Measurements from ENCODE around the gene KLHL18. TPM values are rescaled to one million over a fixed set of nuclear protein-coding genes. Genes with fewer than 3 reads are reported as not detected.
"Not testable (repeated sequence)": the region's sequence is repeated elsewhere in the genome, so short reads cannot be mapped to it uniquely, and the experiment has no call there.

Gene KLHL18
- total and polyA plus RNA-seq, 2 experiments from 2014 or later, result 19.4 to 37.0 TPM

DNA sequence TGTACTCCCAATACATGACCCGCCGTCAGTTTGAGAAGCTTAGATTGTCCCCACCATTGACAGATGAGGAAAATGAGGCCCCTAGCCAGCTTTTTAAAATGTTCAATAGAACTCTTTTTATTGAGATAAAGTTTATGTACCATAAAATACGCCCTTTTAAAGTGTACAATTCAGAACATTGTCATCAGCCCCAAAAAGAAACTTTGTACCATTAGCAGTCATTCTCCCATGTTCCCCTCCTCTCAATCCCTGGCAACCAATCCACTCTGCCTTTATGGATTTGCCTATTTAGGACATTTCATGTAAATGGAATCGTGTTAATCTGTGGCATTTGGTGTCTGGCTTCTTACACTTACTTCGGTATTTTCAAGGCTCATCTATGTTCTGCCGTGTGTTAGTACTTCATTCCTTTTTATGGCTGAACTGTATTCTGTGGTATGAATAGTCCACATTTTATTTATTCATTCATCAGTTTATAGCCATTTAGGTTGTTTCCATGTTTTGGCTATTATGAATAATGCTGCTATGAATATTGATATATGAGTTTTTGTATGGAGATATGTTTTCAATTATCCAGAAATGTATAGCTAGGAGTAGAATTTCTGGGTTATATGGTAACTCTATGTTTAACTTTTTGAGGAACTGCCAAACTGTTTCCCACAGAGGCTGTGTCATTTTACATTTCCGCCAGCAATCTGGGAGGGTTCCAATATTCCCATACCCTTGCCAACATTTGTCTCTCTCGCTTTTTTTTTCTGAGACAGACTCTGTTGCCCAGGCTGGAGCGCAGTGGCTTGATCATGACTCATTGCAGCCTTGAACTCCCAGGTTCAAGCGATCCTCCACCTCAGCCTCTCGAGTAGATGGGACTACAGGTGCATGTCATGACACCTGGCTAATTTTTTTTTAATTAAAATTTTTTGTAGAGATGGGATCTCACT is 82.7 kb downstream of the KLHL18 start:
- Histone ChIP-seq H3K9me2 (ENCODE audit: insufficient read depth) (no peaks in the 10 kb centered on the region), H2AFZ (peak overlapping the region; percentile 32; the same call in 1 of the 2 replicates), H3K4me3 (0 out of 2 replicates have a peak overlapping the region, but pooled peaks have one; percentile 5), H3K27me3 (replicated peaks; ENCODE audit: insufficient read depth) (no peaks in the 10 kb centered on the region), H4K20me1 (ENCODE audit: insufficient read depth) (no peaks in the 10 kb centered on the region), H3K36me3 (ENCODE audit: low read depth) (no peaks in the 10 kb centered on the region), H3K9me3 (ENCODE audit: low read depth) (no peaks in the 10 kb centered on the region), H3K9ac (no peak overlapping the region), H3K4me2 (ENCODE audit: unreplicated experiment) (peak overlapping the region; percentile 61), H3K79me2 (ENCODE audit: insufficient read depth) (no peaks in the 10 kb centered on the region), H3K4me1 (ENCODE audit: insufficient read depth) (peaks cover 14% of the 10 kb centered on the region), H3F3A (ENCODE audit: insufficient read depth) (peaks cover 12% of the 10 kb centered on the region), H3K27ac (peak overlapping the region; percentile 40)
- in situ Hi-C loops (cut with MboI), result loop anchor here (25.0 kb wide), 1 partner anchor 653 kb away; the partner anchor contains the start of genes PRSS50 and TMIE
- peak; percentile 81 for DNase-seq
- TF ChIP-seq EZH2 (IDR thresholded peaks at IDR 0.05; ENCODE audit: insufficient read depth, poor library complexity, severe bottlenecking), result no peak
- no peak for TF ChIP-seq EZH2phosphoT487 (IDR thresholded peaks at IDR 0.05; ENCODE audit: insufficient read depth, low read depth)
- 16 to 18% methylated on average over 11 of the region's 11 CpGs for WGBS, 2 experiments (ENCODE audit: low coverage in 1 of 2, low lambda C conversion rate in 2 of 2, missing lambda C conversion rate in 2 of 2)

DNA sequence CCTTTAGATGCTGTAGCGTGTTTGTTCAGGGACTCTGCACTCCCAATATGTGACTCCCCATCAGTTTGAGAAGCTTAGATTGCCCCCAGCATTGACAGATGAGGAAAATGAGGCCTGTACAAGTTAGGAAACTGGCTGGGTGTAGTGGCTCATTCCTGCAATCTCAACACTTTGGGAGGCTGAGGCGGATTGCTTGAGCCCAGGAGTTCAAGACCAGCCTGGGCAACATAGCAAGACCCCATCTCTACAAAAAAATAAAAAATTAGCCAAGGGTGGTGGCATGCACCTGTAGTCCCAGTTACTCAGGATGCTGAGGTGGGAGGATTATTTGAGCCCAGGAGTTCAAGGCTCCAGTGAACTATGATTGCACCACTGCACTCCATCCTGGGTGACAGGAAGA is 84.1 kb downstream of the KLHL18 start:
- Histone ChIP-seq H3K4me2 (ENCODE audit: unreplicated experiment) (no peak overlapping the region), H3F3A (ENCODE audit: insufficient read depth) (peaks cover 12% of the 10 kb centered on the region), H3K36me3 (ENCODE audit: low read depth) (no peaks in the 10 kb centered on the region), H3K27ac (no peak overlapping the region), H2AFZ (no peak overlapping the region), H3K27me3 (replicated peaks; ENCODE audit: insufficient read depth) (no peaks in the 10 kb centered on the region), H3K4me3 (no peak overlapping the region), H3K9me3 (ENCODE audit: low read depth) (no peaks in the 10 kb centered on the region), H3K9ac (no peak overlapping the region), H4K20me1 (ENCODE audit: insufficient read depth) (no peaks in the 10 kb centered on the region), H3K4me1 (ENCODE audit: insufficient read depth) (peaks cover 14% of the 10 kb centered on the region), H3K79me2 (ENCODE audit: insufficient read depth) (no peaks in the 10 kb centered on the region), H3K9me2 (ENCODE audit: insufficient read depth) (no peaks in the 10 kb centered on the region)
- WGBS, 2 experiments (ENCODE audit: low coverage in 1 of 2, low lambda C conversion rate in 2 of 2, missing lambda C conversion rate in 2 of 2), result 95 to 97% methylated on average over 2 of the region's 2 CpGs
- in situ Hi-C loops (cut with MboI), result loop anchor here (25.0 kb wide), 1 partner anchor 655 kb away; the partner anchor contains the start of genes PRSS50 and TMIE
- no peak for TF ChIP-seq EZH2 (IDR thresholded peaks at IDR 0.05; ENCODE audit: insufficient read depth, poor library complexity, severe bottlenecking)
- TF ChIP-seq EZH2phosphoT487 (IDR thresholded peaks at IDR 0.05; ENCODE audit: insufficient read depth, low read depth), result no peak
- no peak for DNase-seq

DNA sequence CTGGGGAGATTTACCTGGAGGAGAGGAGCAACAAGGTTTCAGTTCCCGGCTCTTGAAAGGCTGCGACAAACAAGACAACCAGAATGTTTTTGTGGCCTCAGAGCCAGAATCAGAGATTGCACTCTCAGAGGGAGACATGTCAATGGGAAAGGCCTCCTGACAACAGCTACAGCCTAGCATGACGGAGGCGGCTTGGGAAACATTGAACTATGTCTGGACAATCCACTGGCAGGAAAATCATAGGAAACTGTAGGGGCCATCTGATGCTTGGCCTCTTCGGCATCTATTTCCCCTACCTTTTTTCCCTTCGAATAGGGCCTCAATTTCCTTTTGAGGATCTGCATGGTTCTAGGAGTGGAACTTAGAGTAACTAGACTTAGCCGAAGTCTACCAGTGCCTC is 84.9 kb downstream of the KLHL18 start:
- no peak overlapping the region for H2AFZ ChIP-seq
- peaks cover 14% of the 10 kb centered on the region for H3K4me1 ChIP-seq (ENCODE audit: insufficient read depth)
- no peaks in the 10 kb centered on the region for H3K27me3 ChIP-seq (replicated peaks; ENCODE audit: insufficient read depth)
- H3K79me2 ChIP-seq (ENCODE audit: insufficient read depth), result no peaks in the 10 kb centered on the region
- in situ Hi-C loops (cut with MboI), result loop anchor here (25.0 kb wide), 1 partner anchor 655 kb away; the partner anchor contains the start of genes PRSS50 and TMIE
- TF ChIP-seq EZH2phosphoT487 (IDR thresholded peaks at IDR 0.05; ENCODE audit: insufficient read depth, low read depth) (no peak), EZH2 (IDR thresholded peaks at IDR 0.05; ENCODE audit: insufficient read depth, poor library complexity, severe bottlenecking) (no peak)
- peaks cover 12% of the 10 kb centered on the region for H3F3A ChIP-seq (ENCODE audit: insufficient read depth)
- no peaks in the 10 kb centered on the region for H3K9me3 ChIP-seq (ENCODE audit: low read depth)
- H3K4me3 ChIP-seq, result no peak overlapping the region
- DNase-seq, result no peak
- H3K4me2 ChIP-seq (ENCODE audit: unreplicated experiment), result no peak overlapping the region
- no peaks in the 10 kb centered on the region for H3K36me3 ChIP-seq (ENCODE audit: low read depth)
- H3K27ac ChIP-seq, result no peak overlapping the region
- H3K9me2 ChIP-seq (ENCODE audit: insufficient read depth), result no peaks in the 10 kb centered on the region
- no peak overlapping the region for H3K9ac ChIP-seq
- H4K20me1 ChIP-seq (ENCODE audit: insufficient read depth), result no peaks in the 10 kb centered on the region
- 93% methylated on average over 7 of the region's 7 CpGs for WGBS, 2 experiments (ENCODE audit: low coverage in 1 of 2, low lambda C conversion rate in 2 of 2, missing lambda C conversion rate in 2 of 2)

DNA sequence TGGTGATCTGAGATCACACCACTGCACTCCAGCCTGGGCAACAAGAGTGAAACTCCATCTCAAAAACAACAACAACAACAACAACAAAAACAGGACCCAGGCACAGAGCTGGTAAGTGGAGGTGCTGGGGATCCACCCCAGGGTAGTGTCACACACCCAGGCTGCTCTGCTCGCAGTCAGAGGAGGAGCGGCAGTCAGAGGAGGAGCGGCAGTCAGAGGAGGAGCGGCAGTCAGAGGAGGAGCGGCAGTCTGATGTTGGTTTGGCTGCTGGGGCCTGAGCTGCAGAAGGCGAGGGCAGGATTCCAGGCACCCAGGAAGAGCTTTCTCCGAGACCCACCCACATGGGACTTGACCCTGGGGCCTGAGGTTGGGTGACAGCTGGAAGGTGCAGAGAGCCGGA is 87.3 kb downstream of the KLHL18 start:
- not testable (repeated sequence) for H4K20me1 ChIP-seq (ENCODE audit: insufficient read depth); H3K4me2 ChIP-seq (ENCODE audit: unreplicated experiment); H3K4me3 ChIP-seq; H3K27me3 ChIP-seq (replicated peaks; ENCODE audit: insufficient read depth); H3K9me2 ChIP-seq (ENCODE audit: insufficient read depth); H3K27ac ChIP-seq; H3K36me3 ChIP-seq (ENCODE audit: low read depth); H3K79me2 ChIP-seq (ENCODE audit: insufficient read depth); H2AFZ ChIP-seq; H3K9ac ChIP-seq; H3K9me3 ChIP-seq (ENCODE audit: low read depth); DNase-seq
- Histone ChIP-seq H3K4me1 (ENCODE audit: insufficient read depth) (peaks cover 12% of the 10 kb centered on the region), H3F3A (ENCODE audit: insufficient read depth) (peaks cover 12% of the 10 kb centered on the region)
- in situ Hi-C loops (cut with MboI), result loop anchor here (25.0 kb wide), 1 partner anchor 658 kb away; the partner anchor contains the start of genes PRSS50 and TMIE
- 82 to 85% methylated on average over 8 of the region's 8 CpGs for WGBS, 2 experiments (ENCODE audit: low coverage in 1 of 2, low lambda C conversion rate in 2 of 2, missing lambda C conversion rate in 2 of 2)
